ENCODE results near the gene SNX10.

SNX10 gene

DNA sequence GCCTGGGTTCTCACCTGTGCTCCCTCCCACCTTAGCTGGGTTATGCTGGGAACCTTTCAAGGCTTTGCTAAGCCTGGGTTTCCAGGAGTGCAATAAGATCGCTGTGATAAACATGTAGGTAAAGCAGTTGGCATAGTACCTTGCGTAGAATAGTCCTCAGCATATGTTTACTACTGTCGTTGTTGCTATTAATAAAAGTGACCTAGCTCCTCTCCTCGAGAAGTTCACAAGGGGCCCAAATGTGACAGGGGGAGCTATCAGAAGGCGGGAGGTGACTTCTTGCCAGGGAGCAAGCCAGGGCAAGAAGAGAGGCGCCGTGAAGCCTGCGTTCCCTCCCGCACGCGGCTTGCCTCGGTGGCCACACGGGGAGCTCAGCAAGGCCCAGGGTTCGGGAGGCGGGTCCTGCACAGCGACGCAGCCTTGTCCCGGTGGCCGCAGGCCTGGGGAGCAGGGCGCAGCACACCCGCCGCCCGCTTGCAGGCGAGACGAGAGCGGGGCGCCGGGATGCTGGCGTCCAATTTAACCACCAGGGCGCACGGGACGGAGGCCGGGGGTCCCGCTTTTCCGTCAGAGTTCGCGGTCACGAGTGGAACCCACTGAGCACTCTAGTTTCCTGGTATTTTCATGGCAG lies 106.2 kb downstream of the SNX10 start:
- Histone ChIP-seq H3K9ac (ENCODE audit: low read length) (peak overlapping the region; percentile 83), H3K27ac (ENCODE audit: low read length) (no peak overlapping the region)

DNA sequence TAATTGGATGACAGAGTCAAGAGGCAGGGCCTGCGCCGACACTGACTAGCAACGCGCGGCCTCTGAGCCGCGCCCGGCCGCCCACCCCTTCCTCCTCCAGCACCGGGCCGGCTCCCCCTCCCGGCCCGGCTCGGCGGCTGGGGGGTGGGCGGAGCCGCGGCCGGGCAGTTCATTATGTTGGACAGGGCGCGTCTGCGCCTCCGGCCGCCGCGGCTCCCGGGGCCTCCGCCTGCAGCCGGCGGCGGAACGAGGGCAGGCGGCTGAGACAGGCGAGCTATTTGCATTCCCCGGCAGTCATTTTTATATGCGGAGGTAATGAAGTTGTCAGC lies 106.7 kb downstream of the SNX10 start:
- Histone ChIP-seq H3K4me1 (ENCODE audit: control insufficient read depth, low read depth, low read length) (peaks cover 9% of the 10 kb centered on the region), H3K9ac (ENCODE audit: low read length) (peak overlapping the region; percentile 83), H3K4me3 (ENCODE audit: low read length) (peak overlapping the region; percentile 56), H3K36me3 (ENCODE audit: control insufficient read depth, low read depth, low read length) (no peaks in the 10 kb centered on the region), H3K9me3 (ENCODE audit: control insufficient read depth, low read depth, low read length) (no peaks in the 10 kb centered on the region), H3K27ac (ENCODE audit: low read length) (no peak overlapping the region), H3K27me3 (ENCODE audit: control insufficient read depth, insufficient read depth, low read length) (no peaks in the 10 kb centered on the region)

More for the DNA sequence above, 106.2 kb downstream of the SNX10 start:
- Histone ChIP-seq H3K36me3 (ENCODE audit: control insufficient read depth, low read depth, low read length) (no peaks in the 10 kb centered on the region), H3K27me3 (ENCODE audit: control insufficient read depth, insufficient read depth, low read length) (no peaks in the 10 kb centered on the region), H3K9me3 (ENCODE audit: control insufficient read depth, low read depth, low read length) (no peaks in the 10 kb centered on the region), H3K4me1 (ENCODE audit: control insufficient read depth, low read depth, low read length) (peaks cover 9% of the 10 kb centered on the region), H3K4me3 (ENCODE audit: low read length) (peak overlapping the region; percentile 56)

DNA sequence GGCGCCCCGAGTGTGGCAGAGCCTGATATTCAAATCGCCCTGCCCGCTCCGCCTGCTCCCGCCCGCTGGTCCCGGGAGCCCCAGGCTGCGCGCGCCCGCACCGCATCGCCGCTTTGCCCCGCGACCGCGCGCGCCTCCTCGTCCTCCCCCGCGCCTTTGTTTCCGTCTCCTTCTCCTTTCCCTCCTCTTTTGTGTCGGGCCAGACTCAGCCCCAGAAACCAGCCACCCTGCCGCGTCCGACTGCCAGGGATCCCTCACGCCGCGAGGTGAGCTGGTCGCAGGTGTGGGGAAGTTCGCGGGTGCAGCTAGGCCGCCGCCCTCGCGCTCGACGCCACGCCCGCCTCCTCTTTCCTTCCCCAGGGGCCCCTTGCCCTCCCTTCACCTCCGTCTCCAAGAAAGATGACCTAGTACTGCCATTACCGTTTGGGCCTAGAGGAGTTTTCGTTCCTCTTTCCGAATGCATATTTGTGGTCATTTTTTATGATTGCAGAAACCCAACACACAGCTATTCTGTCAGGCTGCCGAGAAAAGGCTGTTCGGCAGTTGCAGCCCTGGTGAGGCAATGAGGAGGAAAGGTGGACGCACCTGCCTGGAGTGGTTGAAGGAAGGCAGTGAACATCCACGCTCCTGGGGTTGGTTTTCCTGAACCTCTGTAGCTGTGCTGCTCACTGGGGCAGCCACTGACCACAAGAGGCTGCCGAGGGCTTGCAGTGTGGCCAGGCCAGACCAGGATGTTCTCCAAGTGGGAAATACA lies 107.3 kb downstream of the SNX10 start:
- peak overlapping the region; percentile 56 for H3K4me3 ChIP-seq (ENCODE audit: low read length)

DNA sequence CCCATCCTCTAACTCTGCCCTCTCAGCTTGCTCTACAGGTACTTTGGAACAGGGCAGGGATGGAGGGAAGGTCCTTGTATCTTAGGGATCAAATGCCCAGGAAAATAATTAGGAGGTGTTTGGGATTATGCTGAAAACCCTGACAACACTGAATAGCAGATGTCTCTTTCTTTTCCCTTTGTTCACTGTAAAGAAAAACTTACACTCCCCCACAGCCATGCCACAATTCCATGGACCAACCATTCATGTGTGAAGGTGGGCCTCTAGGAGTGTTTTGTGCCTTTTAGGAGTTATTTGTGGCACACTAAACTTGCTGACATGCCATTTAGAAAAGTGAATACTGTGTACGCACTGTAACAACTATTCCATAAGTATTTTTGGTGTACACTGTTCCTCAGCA lies 108.1 kb downstream of the SNX10 start:
- no peak overlapping the region for H3K27ac ChIP-seq (ENCODE audit: low read length)
- H3K9ac ChIP-seq (ENCODE audit: low read length): peak overlapping the region; percentile 83
- H3K36me3 ChIP-seq (ENCODE audit: control insufficient read depth, low read depth, low read length): no peaks in the 10 kb centered on the region
- no peaks in the 10 kb centered on the region for H3K9me3 ChIP-seq (ENCODE audit: control insufficient read depth, low read depth, low read length)
- no peaks in the 10 kb centered on the region for H3K27me3 ChIP-seq (ENCODE audit: control insufficient read depth, insufficient read depth, low read length)
- H3K4me3 ChIP-seq (ENCODE audit: low read length): peak overlapping the region; percentile 56
- peaks cover 9% of the 10 kb centered on the region for H3K4me1 ChIP-seq (ENCODE audit: control insufficient read depth, low read depth, low read length)

More for the DNA sequence above, 107.3 kb downstream of the SNX10 start:
- peak overlapping the region; percentile 83 for H3K9ac ChIP-seq (ENCODE audit: low read length)
- H3K9me3 ChIP-seq (ENCODE audit: control insufficient read depth, low read depth, low read length): no peaks in the 10 kb centered on the region
- H3K36me3 ChIP-seq (ENCODE audit: control insufficient read depth, low read depth, low read length): no peaks in the 10 kb centered on the region
- peak overlapping the region; percentile 38 for H3K27ac ChIP-seq (ENCODE audit: low read length)
- H3K4me1 ChIP-seq (ENCODE audit: control insufficient read depth, low read depth, low read length): peaks cover 9% of the 10 kb centered on the region
- H3K27me3 ChIP-seq (ENCODE audit: control insufficient read depth, insufficient read depth, low read length): no peaks in the 10 kb centered on the region

DNA sequence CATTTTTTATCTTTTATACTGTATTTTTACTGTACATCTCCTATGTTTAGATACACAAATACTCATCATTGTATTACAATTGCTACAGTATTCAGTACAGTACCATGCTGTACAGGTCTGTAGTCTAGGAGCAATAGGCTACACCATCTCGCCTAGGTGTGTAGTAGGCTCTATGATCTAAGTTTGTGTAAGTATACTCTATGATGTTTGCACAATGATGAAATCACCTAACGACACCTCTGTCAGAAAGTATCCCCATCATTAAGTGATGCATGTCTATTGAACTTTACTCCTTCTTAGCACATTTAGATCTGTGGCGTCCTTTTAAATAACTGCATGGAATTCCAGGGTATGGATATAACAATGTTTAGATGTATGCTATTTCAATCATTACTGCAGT lies 112.0 kb downstream of the SNX10 start:
- Histone ChIP-seq H3K27ac (ENCODE audit: low read length) (no peak overlapping the region), H3K36me3 (ENCODE audit: control insufficient read depth, low read depth, low read length) (no peaks in the 10 kb centered on the region), H3K9ac (ENCODE audit: low read length) (no peak overlapping the region), H3K27me3 (ENCODE audit: control insufficient read depth, insufficient read depth, low read length) (no peaks in the 10 kb centered on the region), H3K9me3 (ENCODE audit: control insufficient read depth, low read depth, low read length) (no peaks in the 10 kb centered on the region), H3K4me1 (ENCODE audit: control insufficient read depth, low read depth, low read length) (peaks cover 6% of the 10 kb centered on the region), H3K4me3 (ENCODE audit: low read length) (no peak overlapping the region)

DNA sequence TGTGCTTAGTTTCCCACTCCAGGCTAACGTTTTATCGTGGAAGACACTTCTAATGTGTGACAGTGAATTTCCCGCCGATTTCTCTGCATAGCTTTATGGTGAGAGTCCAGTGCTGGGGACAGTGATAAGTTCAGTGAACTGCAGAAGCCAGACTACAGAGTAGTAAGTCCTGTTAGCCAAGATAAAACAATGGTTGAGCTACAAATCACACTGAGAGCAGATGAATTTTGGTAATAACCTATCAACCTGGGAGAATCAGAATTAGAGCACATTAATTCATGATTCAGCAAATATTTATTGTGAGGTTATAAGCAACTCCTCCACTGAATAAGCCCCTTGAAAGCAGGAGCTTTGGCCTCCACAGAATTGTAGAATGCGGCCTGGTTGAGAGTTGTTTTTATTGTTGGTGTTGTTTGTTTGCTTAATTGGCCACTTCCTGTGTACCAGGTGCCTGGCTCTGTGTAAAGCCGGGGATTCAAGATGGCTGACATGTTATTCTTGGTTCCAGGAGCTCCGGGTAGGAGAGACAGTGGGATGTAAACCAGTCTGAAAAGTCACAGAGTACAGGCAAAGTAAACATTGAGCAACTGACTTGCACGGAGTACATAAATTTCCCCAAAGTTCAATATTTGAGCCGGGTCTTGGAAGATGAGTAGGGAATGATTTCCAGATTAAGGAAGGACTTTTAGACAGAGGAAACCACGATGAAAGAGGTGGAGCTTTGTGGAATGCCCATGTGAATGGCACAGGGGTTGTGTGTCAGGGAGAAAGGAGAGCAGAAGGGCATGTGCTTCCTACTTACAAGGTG lies 112.7 kb downstream of the SNX10 start:
- no peak overlapping the region for H3K4me3 ChIP-seq (ENCODE audit: low read length)
- peaks cover 4% of the 10 kb centered on the region for H3K4me1 ChIP-seq (ENCODE audit: control insufficient read depth, low read depth, low read length)
- no peaks in the 10 kb centered on the region for H3K9me3 ChIP-seq (ENCODE audit: control insufficient read depth, low read depth, low read length)
- no peaks in the 10 kb centered on the region for H3K36me3 ChIP-seq (ENCODE audit: control insufficient read depth, low read depth, low read length)
- no peak overlapping the region for H3K9ac ChIP-seq (ENCODE audit: low read length)
- no peaks in the 10 kb centered on the region for H3K27me3 ChIP-seq (ENCODE audit: control insufficient read depth, insufficient read depth, low read length)
- H3K27ac ChIP-seq (ENCODE audit: low read length): no peak overlapping the region

DNA sequence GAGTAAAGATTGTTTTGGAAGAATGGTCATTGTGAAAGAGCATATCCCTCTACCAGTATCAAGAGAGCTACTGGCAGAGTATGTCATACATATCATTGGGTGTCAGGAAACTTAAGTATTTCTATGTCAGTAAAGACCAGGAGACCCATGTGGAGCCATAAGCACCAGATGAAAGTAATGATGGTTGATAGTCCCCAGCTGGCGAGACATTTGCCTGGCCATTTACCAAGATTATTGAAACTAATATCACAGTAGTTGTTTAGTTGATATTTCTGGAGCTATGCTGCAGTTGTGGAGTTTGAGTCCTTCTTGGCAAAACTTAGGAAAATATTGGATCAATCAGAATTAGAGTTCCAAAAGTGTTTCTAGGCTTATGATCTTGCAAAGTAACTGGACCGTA lies 114.8 kb downstream of the SNX10 start:
- Histone ChIP-seq H3K27ac (ENCODE audit: low read length) (no peak overlapping the region), H3K27me3 (ENCODE audit: control insufficient read depth, insufficient read depth, low read length) (no peaks in the 10 kb centered on the region), H3K9ac (ENCODE audit: low read length) (no peak overlapping the region), H3K4me1 (ENCODE audit: control insufficient read depth, low read depth, low read length) (peaks cover 3% of the 10 kb centered on the region), H3K9me3 (ENCODE audit: control insufficient read depth, low read depth, low read length) (no peaks in the 10 kb centered on the region), H3K4me3 (ENCODE audit: low read length) (no peak overlapping the region), H3K36me3 (ENCODE audit: control insufficient read depth, low read depth, low read length) (no peaks in the 10 kb centered on the region)

DNA sequence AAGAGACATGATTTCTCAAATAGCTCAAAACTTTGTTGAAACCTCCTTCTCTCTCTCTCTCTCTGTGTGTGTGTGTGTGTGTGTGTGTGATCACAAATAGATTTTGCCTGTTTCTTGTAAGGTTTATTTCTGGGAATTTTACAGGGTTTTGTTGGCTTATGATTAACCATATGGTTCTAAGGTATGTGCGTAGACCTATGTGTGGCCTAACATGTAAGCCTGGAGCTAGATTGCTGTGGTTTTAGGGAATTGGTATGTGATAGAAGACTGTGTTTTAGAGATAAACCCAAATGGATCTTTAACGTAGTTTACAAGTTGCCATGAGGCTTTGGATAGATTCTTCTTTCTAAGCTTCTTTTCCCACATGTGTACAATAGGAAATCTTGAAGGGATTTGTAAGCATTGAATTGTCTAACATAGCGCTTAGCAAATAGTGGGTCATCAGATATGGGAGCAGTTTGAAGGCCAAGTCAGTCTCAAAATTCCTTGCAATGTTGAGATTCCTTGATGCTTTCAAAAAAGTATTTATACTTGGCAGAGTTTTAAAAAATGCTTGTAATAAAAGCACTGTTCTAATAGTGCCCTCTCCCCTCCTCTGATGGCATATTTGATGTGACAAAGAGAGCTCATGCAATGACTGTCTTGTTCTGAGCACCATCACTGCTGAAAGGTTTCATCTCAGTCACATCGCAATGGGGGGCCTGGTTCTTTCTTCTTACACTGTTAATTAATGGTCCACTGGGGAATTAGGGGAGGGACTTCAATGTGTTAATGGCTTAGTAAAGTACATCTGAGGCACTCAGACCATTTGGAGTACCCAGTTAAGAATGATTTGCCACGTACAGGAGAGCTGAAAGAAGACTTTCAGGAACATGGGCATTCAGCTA lies 118.2 kb downstream of the SNX10 start:
- H3K27me3 ChIP-seq (ENCODE audit: control insufficient read depth, insufficient read depth, low read length): no peaks in the 10 kb centered on the region

DNA sequence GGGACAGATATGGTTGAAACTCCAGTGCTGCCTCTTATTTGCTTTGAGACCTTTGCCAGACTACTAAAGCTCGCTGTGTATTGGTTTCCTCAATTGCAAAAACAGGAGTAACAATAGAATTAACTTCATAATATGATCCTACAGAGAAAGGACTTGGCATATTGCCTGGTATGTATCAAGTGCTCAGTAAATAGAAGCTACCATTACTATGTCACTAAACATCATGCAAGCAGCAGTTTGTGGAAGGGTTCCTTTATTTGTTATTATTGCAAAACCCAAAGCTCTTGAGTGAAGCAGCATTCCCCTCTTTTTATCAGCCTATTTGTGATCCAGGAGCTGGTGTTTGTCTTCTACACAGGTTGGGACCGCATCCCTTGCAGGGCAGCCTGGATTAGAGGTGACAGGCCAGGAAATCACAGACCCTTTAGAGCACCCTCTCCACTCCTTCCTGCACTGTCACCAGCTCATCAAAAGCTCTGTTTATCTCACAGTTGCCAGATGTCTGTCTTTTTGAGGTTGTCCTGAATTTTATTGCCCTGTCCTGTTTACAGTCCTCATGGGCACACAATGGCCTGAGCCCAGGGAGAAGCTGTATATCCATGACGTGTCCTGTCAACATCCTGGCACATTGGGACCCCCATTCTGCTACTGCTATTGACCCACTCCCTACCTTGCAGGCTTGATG lies 121.5 kb downstream of the SNX10 start:
- H3K27me3 ChIP-seq (ENCODE audit: control insufficient read depth, insufficient read depth, low read length): no peaks in the 10 kb centered on the region
- H3K36me3 ChIP-seq (ENCODE audit: control insufficient read depth, low read depth, low read length): no peaks in the 10 kb centered on the region

More for the DNA sequence above, 118.2 kb downstream of the SNX10 start:
- Histone ChIP-seq H3K36me3 (ENCODE audit: control insufficient read depth, low read depth, low read length) (no peaks in the 10 kb centered on the region), H3K4me3 (ENCODE audit: low read length) (no peak overlapping the region), H3K27ac (ENCODE audit: low read length) (no peak overlapping the region), H3K9me3 (ENCODE audit: control insufficient read depth, low read depth, low read length) (no peaks in the 10 kb centered on the region), H3K4me1 (ENCODE audit: control insufficient read depth, low read depth, low read length) (peaks cover 3% of the 10 kb centered on the region), H3K9ac (ENCODE audit: low read length) (no peak overlapping the region)

DNA sequence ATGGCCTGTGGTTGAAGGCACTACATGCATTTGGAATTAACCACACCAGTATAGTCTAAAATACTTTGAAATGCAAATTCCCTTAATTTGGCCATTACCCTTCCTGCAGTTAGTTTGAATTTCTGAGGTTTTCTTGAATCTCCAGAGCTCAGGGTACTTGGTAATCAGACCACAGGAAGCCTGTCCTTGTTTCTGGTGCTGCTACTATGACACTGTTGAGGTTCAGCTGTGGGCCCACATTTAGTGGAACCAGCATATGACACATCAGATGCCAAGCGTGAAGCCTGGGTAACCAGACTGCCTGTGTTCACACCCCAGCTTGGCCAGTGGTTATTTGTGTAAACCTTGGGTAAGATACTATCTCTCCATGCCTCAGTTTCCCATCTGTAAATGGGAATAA lies 124.3 kb downstream of the SNX10 start:
- Histone ChIP-seq H3K27me3 (ENCODE audit: control insufficient read depth, insufficient read depth, low read length) (no peaks in the 10 kb centered on the region), H3K36me3 (ENCODE audit: control insufficient read depth, low read depth, low read length) (no peaks in the 10 kb centered on the region), H3K4me1 (ENCODE audit: control insufficient read depth, low read depth, low read length) (peaks cover 11% of the 10 kb centered on the region), H3K4me3 (ENCODE audit: low read length) (no peak overlapping the region), H3K9me3 (ENCODE audit: control insufficient read depth, low read depth, low read length) (no peaks in the 10 kb centered on the region), H3K27ac (ENCODE audit: low read length) (no peak overlapping the region), H3K9ac (ENCODE audit: low read length) (no peak overlapping the region)

More for the DNA sequence above, 121.5 kb downstream of the SNX10 start:
- H3K4me3 ChIP-seq (ENCODE audit: low read length): no peak overlapping the region
- H3K9ac ChIP-seq (ENCODE audit: low read length): no peak overlapping the region
- H3K9me3 ChIP-seq (ENCODE audit: control insufficient read depth, low read depth, low read length): no peaks in the 10 kb centered on the region
- H3K27ac ChIP-seq (ENCODE audit: low read length): no peak overlapping the region
- peaks cover 5% of the 10 kb centered on the region for H3K4me1 ChIP-seq (ENCODE audit: control insufficient read depth, low read depth, low read length)
